Spleen (tissue), 11 donors: ENCODE measurements around the gene JPH2. TPM values are rescaled to one million over a fixed set of nuclear protein-coding genes. Genes with fewer than 3 reads are reported as not detected.

ENCODE experiments used
- DNase-seq: peaks from one replicate; pipeline ENCODE4 v3.0.0-alpha.2; 2020
- H3K27ac ChIP-seq, 8 donors: fragments of 200-600 bp; sonication (generic) in 7 of 8; 1 replicate in 4 of 8; 2 replicates in 4 of 8; pipeline versions ENCODE4 v1.5.0 to v1.8.0; 2016 to 2021; ENCODE audit warnings: inconsistent platforms in 4 of 8, mild to moderate bottlenecking in 4 of 8, moderate library complexity in 1 of 8
- H3K27me3 ChIP-seq, 7 donors: fragments of 200-600 bp; sonication (generic) in 6 of 7; replicated peaks in 1 of 7; 1 replicate in 4 of 7; 2 replicates in 3 of 7; pipeline versions ENCODE4 v1.5.0 to v1.8.0; 2016 to 2021; ENCODE audit warnings: inconsistent platforms in 3 of 7, mild to moderate bottlenecking in 1 of 7
- H3K36me3 ChIP-seq, 6 donors: fragments of 200-600 bp; sonication (generic) in 5 of 6; 1 replicate in 4 of 6; 2 replicates in 2 of 6; pipeline versions ENCODE4 v1.5.0 to v1.8.0; 2016 to 2021; ENCODE audit warnings: inconsistent platforms in 2 of 6
- H3K4me1 ChIP-seq, 6 donors: fragments of 200-600 bp; sonication (generic) in 5 of 6; 1 replicate in 3 of 6; 2 replicates in 3 of 6; pipeline versions ENCODE4 v1.5.0 to v1.8.0; 2016 to 2021; ENCODE audit warnings: inconsistent platforms in 3 of 6
- H3K4me3 ChIP-seq, 8 donors: fragments of 200-600 bp; sonication (generic) in 7 of 8; 1 replicate in 4 of 8; 2 replicates in 4 of 8; pipeline versions ENCODE4 v1.5.0 to v1.8.0; 2016 to 2021; ENCODE audit warnings: inconsistent platforms in 4 of 8, mild to moderate bottlenecking in 4 of 8, moderate library complexity in 2 of 8
- H3K9me3 ChIP-seq, 8 donors: fragments of 200-600 bp; sonication (generic) in 7 of 8; 1 replicate in 4 of 8; 2 replicates in 4 of 8; pipeline versions ENCODE4 v1.5.0 to v1.8.0; 2016 to 2021; ENCODE audit warnings: inconsistent platforms in 4 of 8
- POLR2A ChIP-seq, 3 donors: fragments of 450-650 bp; IDR thresholded peaks; one replicate each; pipeline ENCODE4 v1.5.1; 2017; ENCODE audit warnings: antibody characterized with exemption in 3 of 3, mild to moderate bottlenecking in 1 of 3
- POLR2AphosphoS5 ChIP-seq, 3 donors: sonication (generic); formaldehyde crosslinking; IDR thresholded peaks; one replicate each; pipeline ENCODE4 v1.5.1; 2017; ENCODE audit warnings: antibody characterized with exemption in 3 of 3
- WGBS, 5 donors: extraction: QIAGEN DNeasy Blood & Tissue Kit in 3 of 5; methylation state at CpG; one replicate each; pipeline versions ENCODE4 v1.1.5 to v1.1.7; 2013 to 2018; 5-methylcytosine and 5-hydroxymethylcytosine counted together
- intact Hi-C: fragments of 100-400 bp; cut with DNase I; formaldehyde crosslinking; loops from one replicate; pipeline ENCODE4 v1.15.0; 2023; ENCODE audit warnings: low total_unique reads
- polyA plus RNA-seq, 3 donors: library from polyadenylated mRNA; stranded (reverse); fragments of 200-250 nt; gene quantifications; one replicate each; pipeline ENCODE4 v1.2.1, GENCODE V29; 2013
- total RNA-seq, 7 donors: library from RNA; depleted of rRNA in 3 of 7; stranded (reverse); fragments of >200 nt in 3 of 7; fragmentation: NEBNext Ultra II Directional in 4 of 7; extraction: Animal tissue kit (Norgen Biotek cat#: 25700) in 4 of 7; gene quantifications; one replicate each; pipeline versions ENCODE4 v1.1.0 to v1.2.1, GENCODE V29; 2016 to 2021
- TF ChIP-seq, protein P1 (sequence below), 11 experiments: fragments of 200-600 bp in 7 of 11; fragments of 450-650 bp in 4 of 11; sonication (generic) in 4 of 11; IDR thresholded peaks in 8 of 11; conservative IDR thresholded peaks in 3 of 11; 1 replicate in 7 of 11; 2 replicates in 4 of 11; pipeline versions ENCODE4 v1.4.0 to v1.8.0; 2016 to 2021; ENCODE audit warnings: antibody characterized with exemption in 11 of 11, inconsistent platforms in 4 of 11, mild to moderate bottlenecking in 1 of 11
- donor health status: healthy with polysubstance abuse.
- donor health status: DM: no; HTN: no; CAD: no; lungs with moderate emphysema.
- donor health status: DM: no; HTN: no; CAD: no.
- donor health status: Bipolar disorder and iron deficiency.
- donor health status: healthy.
- donor health status: DM: no; HTN: no; CAD: no.
- donor health status: DM: yes; HTN: yes; CAD: no.

JPH2 gene
- total and polyA plus RNA-seq, 10 donors, result 0.50 to 4.4 (median 1.3) TPM

GRCh38 chr20:44141873-44142272 lies 45.1 kb downstream of the JPH2 start:
- TF ChIP-seq POLR2AphosphoS5 (IDR thresholded peaks at IDR 0.05) (no peak), POLR2A (IDR thresholded peaks at IDR 0.05) (no peak)
- TF ChIP-seq, protein P1, sequence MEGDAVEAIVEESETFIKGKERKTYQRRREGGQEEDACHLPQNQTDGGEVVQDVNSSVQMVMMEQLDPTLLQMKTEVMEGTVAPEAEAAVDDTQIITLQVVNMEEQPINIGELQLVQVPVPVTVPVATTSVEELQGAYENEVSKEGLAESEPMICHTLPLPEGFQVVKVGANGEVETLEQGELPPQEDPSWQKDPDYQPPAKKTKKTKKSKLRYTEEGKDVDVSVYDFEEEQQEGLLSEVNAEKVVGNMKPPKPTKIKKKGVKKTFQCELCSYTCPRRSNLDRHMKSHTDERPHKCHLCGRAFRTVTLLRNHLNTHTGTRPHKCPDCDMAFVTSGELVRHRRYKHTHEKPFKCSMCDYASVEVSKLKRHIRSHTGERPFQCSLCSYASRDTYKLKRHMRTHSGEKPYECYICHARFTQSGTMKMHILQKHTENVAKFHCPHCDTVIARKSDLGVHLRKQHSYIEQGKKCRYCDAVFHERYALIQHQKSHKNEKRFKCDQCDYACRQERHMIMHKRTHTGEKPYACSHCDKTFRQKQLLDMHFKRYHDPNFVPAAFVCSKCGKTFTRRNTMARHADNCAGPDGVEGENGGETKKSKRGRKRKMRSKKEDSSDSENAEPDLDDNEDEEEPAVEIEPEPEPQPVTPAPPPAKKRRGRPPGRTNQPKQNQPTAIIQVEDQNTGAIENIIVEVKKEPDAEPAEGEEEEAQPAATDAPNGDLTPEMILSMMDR (IDR thresholded peaks at IDR 0.05 in 8 of 11, conservative IDR thresholded peaks at IDR 0.05 in 3 of 11), result no peak
- intact Hi-C loops, result no loop called here
- no peaks in the 10 kb centered on the region for H3K9me3 ChIP-seq

DNA sequence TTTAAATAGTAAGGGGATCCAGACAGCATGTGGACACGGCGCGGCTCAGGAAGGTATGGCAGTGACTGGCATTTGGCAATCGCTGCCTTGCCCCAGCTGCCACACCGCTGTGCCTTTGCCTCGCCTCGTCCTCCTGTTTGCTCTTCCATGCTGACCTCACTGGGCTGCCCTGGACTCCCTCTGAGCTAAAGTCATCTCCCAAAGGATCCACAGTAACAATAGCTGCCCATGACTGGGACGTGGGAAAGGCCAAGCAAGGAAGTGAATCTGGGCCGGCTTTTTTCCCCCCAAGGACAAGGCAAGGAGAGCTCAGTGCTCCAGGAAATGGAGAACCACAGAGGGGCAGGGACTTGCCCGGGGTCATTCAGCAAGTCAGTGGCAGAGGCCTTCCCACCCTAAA lies 48.1 kb downstream of the JPH2 start:
- Histone ChIP-seq H3K36me3 (no peaks in the 10 kb centered on the region), H3K9me3 (no peaks in the 10 kb centered on the region), H3K4me1 (peaks cover 0 to 3% (median 0%) of the 10 kb centered on the region in 6 donors), H3K27ac (peak overlapping the region in 3 of 8 donors; percentile 10 to 30 (median 23)), H3K27me3 (peaks cover 0 to 42% (median 0%) of the 10 kb centered on the region in 7 donors), H3K4me3 (no peak overlapping the region)
- intact Hi-C loops, result no loop called here
- WGBS, 5 donors, result 49 to 59% (median 54%) methylated on average over 10 of the region's 10 CpGs
- DNase-seq, result no peak
- no peak for TF ChIP-seq POLR2A (IDR thresholded peaks at IDR 0.05)
- TF ChIP-seq, protein P1 (IDR thresholded peaks at IDR 0.05 in 8 of 11, conservative IDR thresholded peaks at IDR 0.05 in 3 of 11), result no peak
- TF ChIP-seq POLR2AphosphoS5 (IDR thresholded peaks at IDR 0.05), result no peak

More at GRCh38 chr20:44141873-44142272, 45.1 kb downstream of the JPH2 start:
- Histone ChIP-seq H3K4me1 (peaks cover 0 to 3% (median 0%) of the 10 kb centered on the region in 6 donors), H3K36me3 (no peaks in the 10 kb centered on the region), H3K27me3 (peaks cover 0 to 41% (median 0%) of the 10 kb centered on the region in 7 donors), H3K27ac (no peak overlapping the region), H3K4me3 (no peak overlapping the region)
- DNase-seq, result no peak
- WGBS, 5 donors, result 79 to 86% (median 84%) methylated on average over 6 of the region's 6 CpGs

- TF ChIP-seq POLR2A (IDR thresholded peaks at IDR 0.05) (no peak), POLR2AphosphoS5 (IDR thresholded peaks at IDR 0.05) (no peak)
- TF ChIP-seq, protein P1 (IDR thresholded peaks at IDR 0.05 in 8 of 11, conservative IDR thresholded peaks at IDR 0.05 in 3 of 11), result no peak
- intact Hi-C loops, result no loop called here
- DNase-seq, result no peak
- H3K4me1 ChIP-seq, result peaks cover 0 to 3% (median 0%) of the 10 kb centered on the region in 6 donors
- WGBS, 5 donors, result 34 to 52% (median 47%) methylated on average over 10 to 15 of the region's 15 CpGs
- no peak overlapping the region for H3K4me3 ChIP-seq
- peaks cover 0 to 42% (median 0%) of the 10 kb centered on the region in 7 donors for H3K27me3 ChIP-seq
- H3K27ac ChIP-seq, result no peak overlapping the region
- H3K9me3 ChIP-seq, result no peaks in the 10 kb centered on the region
- no peaks in the 10 kb centered on the region for H3K36me3 ChIP-seq
Measured at GRCh38 chr20:44137266-44137801, 49.7 kb downstream of the JPH2 start.

DNA sequence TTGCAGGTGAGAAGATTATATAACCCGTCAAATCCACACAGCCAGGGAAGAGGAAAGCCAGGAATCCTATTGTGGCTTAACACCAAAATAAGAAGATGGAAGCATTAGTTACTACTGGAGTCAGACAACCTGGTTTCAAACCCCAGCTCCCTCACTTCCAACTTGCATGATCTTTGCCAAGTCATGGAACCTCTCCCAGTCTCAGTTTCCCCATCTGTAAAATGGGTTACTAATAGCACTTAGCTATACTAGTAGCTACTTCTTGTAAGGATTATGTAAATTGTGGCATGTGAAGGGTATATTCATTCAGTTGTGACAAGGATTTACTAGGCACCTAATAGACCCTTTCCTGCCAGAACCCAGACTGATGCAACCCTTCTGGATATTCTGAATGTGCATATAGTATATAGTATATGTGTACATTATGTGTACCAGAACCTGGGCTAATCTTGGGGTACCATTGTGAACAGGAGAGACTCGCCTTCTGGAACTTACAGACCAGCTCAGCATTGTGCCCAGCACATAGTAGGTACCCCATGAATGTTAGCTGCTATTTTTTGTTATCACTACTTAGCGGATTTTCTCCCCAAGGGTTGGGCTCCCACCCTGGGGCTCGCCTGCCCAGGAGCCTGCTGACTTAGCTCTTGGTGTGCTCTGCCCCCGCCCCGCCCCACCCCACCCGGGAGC lies 50.3 kb downstream of the JPH2 start:
- 63 to 72% (median 72%) methylated on average over 5 to 7 of the region's 7 CpGs for WGBS, 5 donors
- Histone ChIP-seq H3K27me3 (peaks cover 0 to 42% (median 0%) of the 10 kb centered on the region in 7 donors), H3K9me3 (no peaks in the 10 kb centered on the region), H3K27ac (no peak overlapping the region), H3K4me3 (no peak overlapping the region), H3K4me1 (peaks cover 0 to 3% (median 0%) of the 10 kb centered on the region in 6 donors), H3K36me3 (no peaks in the 10 kb centered on the region)
- intact Hi-C loops, result no loop called here
- no peak for DNase-seq
- TF ChIP-seq POLR2A (IDR thresholded peaks at IDR 0.05), result no peak
